Chondrocyte (in vitro differentiated cells): Measurements from ENCODE around the gene DAAM2. TPM values are rescaled to one million over a fixed set of nuclear protein-coding genes. Genes with fewer than 3 reads are reported as not detected.

Source experiments
- DNase-seq: peaks from one replicate; pipeline ENCODE4 v3.0.0; 2021; ENCODE audit warnings: mixed read lengths, low spot score
- H3K27ac Mint-ChIP-seq: one replicate; pipeline ENCODE4 v1.8.0; 2021; ENCODE audit warnings: mild to moderate bottlenecking, moderate library complexity, mixed read lengths; ENCODE audit not compliant: unreplicated experiment
- H3K27me3 Mint-ChIP-seq: 2 replicates; pipeline ENCODE4 v1.8.0; 2021; ENCODE audit warnings: low read depth, mixed read lengths
- H3K36me3 Mint-ChIP-seq: 2 replicates; pipeline ENCODE4 v1.8.0; 2021; ENCODE audit warnings: low read depth, mixed read lengths
- H3K4me1 Mint-ChIP-seq: 2 replicates; pipeline ENCODE4 v1.8.0; 2021; ENCODE audit warnings: low read depth, mild to moderate bottlenecking, mixed read lengths
- H3K4me3 Mint-ChIP-seq: one replicate; pipeline ENCODE4 v1.8.0; 2021; ENCODE audit warnings: mild to moderate bottlenecking, moderate library complexity, mixed read lengths; ENCODE audit not compliant: unreplicated experiment
- H3K9me3 Mint-ChIP-seq: 2 replicates; pipeline ENCODE4 v1.8.0; 2021; ENCODE audit warnings: low read depth, mixed read lengths
- total RNA-seq: library from RNA; stranded (reverse); gene quantifications from 3 replicates; pipeline ENCODE4 v1.2.1, GENCODE V29; 2021
- TF ChIP-seq, protein P1 (sequence below): fragments of 200-600 bp; sonication (generic); IDR thresholded peaks from 2 replicates; pipeline ENCODE4 v1.5.0; 2021; ENCODE audit warnings: antibody characterized with exemption, mild to moderate bottlenecking, moderate library complexity

The DAAM2 gene
- total RNA-seq, 1 donor from 2014 or later, result 142 TPM

DNA sequence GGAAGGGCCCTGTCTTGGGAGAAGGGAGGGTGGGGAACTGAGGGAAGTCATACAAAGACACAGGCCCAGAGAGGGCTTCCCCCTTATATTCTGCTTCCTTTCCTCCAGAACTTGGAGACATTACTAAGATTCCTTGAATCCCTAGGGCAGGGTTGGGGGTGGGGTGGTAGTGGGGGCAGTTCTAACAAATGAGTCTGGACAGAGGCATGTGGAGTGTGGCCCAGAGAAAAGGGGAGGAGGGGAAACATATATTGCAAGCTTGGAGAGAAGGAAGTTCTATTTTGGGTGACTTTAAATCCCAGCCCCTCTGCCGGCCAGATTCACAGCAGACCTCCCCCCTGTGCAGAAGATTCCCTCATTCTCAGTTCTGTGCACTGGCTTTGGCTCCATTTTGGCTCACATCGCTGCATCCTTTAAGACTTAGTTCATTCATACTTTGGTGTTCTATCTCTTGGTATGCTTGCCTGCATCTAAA lies 43.7 kb downstream of the DAAM2 start:
- no peaks in the 10 kb centered on the region for H3K27me3 Mint-ChIP-seq
- no peak overlapping the region for H3K4me3 Mint-ChIP-seq
- no peak for DNase-seq
- TF ChIP-seq, protein P1, sequence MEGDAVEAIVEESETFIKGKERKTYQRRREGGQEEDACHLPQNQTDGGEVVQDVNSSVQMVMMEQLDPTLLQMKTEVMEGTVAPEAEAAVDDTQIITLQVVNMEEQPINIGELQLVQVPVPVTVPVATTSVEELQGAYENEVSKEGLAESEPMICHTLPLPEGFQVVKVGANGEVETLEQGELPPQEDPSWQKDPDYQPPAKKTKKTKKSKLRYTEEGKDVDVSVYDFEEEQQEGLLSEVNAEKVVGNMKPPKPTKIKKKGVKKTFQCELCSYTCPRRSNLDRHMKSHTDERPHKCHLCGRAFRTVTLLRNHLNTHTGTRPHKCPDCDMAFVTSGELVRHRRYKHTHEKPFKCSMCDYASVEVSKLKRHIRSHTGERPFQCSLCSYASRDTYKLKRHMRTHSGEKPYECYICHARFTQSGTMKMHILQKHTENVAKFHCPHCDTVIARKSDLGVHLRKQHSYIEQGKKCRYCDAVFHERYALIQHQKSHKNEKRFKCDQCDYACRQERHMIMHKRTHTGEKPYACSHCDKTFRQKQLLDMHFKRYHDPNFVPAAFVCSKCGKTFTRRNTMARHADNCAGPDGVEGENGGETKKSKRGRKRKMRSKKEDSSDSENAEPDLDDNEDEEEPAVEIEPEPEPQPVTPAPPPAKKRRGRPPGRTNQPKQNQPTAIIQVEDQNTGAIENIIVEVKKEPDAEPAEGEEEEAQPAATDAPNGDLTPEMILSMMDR, result no peak
- H3K36me3 Mint-ChIP-seq, result peaks cover 13% of the 10 kb centered on the region
- H3K9me3 Mint-ChIP-seq, result no peaks in the 10 kb centered on the region
- H3K4me1 Mint-ChIP-seq, result peaks cover 79% of the 10 kb centered on the region
- peak overlapping the region; percentile 70 for H3K27ac Mint-ChIP-seq

DNA sequence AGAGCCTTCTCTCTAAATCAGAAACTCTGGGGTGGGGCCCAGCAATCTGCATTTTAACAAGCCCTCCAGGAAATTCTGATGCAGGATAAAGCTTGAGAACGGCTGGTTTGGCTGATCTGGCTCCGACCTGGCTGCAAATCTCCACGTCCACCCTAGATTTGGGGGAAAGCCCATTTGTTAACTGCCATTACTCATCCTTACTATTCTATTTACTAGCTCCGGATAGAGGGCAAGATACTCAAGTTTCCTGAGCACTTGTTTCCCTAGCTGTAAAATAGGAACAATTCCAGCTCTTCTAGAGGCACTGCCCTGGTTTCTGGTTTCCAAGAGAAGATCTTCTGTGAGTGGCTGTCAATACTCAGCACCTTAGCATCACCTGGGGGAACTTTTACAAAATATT lies 44.4 kb downstream of the DAAM2 start:
- peak overlapping the region; percentile 69 for H3K27ac Mint-ChIP-seq

DNA sequence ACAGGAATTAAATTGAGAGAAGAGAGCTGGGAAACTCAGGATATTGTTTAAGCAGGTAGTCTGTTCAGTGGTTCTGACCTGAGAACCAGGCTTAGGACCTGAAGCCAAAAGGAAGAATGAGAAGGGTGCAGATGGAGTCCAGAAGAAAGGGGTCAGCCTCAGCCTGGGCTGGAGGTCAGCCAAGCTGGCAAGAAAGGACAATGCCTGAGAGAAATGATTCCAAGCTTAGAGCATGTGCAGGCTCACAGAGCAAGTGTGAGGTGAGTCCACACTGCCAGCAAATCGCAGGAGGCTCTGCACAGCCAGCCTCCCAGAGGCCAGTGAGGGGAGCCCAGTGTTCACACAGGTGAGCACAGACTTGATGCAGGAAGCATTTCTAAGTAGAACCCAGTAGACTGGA lies 47.3 kb downstream of the DAAM2 start:
- H3K36me3 Mint-ChIP-seq, result peaks cover 13% of the 10 kb centered on the region
- H3K4me3 Mint-ChIP-seq, result no peak overlapping the region
- TF ChIP-seq, protein P1, result no peak
- DNase-seq, result no peak
- peak overlapping the region; percentile 42 for H3K27ac Mint-ChIP-seq
- no peaks in the 10 kb centered on the region for H3K27me3 Mint-ChIP-seq
- no peaks in the 10 kb centered on the region for H3K9me3 Mint-ChIP-seq
- H3K4me1 Mint-ChIP-seq, result peaks cover 76% of the 10 kb centered on the region

More for the DNA sequence above, 44.4 kb downstream of the DAAM2 start:
- TF ChIP-seq, protein P1, result no peak
- H3K4me1 Mint-ChIP-seq, result peaks cover 79% of the 10 kb centered on the region
- H3K4me3 Mint-ChIP-seq, result no peak overlapping the region
- DNase-seq, result no peak
- H3K36me3 Mint-ChIP-seq, result peaks cover 13% of the 10 kb centered on the region
- H3K9me3 Mint-ChIP-seq, result no peaks in the 10 kb centered on the region
- H3K27me3 Mint-ChIP-seq, result no peaks in the 10 kb centered on the region

DNA sequence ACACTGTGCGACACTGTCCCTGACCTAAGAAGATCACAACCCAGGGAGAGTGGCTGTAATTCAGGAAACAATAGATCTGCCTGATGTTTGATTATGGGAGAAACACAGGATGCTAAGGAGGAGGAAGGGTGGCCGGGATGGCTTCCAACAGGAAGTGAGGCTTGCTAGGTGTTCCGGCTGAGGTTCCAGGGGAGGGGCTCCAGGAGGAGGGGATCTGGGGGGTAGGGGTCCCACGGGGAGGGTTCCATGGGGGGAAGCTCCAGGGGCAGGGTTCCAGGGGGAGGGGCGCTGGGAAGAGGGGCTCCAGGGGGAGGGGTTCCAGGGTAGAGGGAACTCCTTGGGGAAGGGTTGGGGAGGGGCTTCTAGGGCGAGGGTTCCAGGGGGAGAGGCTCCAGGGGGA lies 48.6 kb downstream of the DAAM2 start:
- Mint-ChIP-seq H3K27me3 (no peaks in the 10 kb centered on the region), H3K4me3 (no peak overlapping the region), H3K4me1 (peaks cover 62% of the 10 kb centered on the region), H3K9me3 (no peaks in the 10 kb centered on the region), H3K36me3 (peaks cover 13% of the 10 kb centered on the region), H3K27ac (peak overlapping the region; percentile 80)
- TF ChIP-seq, protein P1, result no peak
- no peak for DNase-seq

DNA sequence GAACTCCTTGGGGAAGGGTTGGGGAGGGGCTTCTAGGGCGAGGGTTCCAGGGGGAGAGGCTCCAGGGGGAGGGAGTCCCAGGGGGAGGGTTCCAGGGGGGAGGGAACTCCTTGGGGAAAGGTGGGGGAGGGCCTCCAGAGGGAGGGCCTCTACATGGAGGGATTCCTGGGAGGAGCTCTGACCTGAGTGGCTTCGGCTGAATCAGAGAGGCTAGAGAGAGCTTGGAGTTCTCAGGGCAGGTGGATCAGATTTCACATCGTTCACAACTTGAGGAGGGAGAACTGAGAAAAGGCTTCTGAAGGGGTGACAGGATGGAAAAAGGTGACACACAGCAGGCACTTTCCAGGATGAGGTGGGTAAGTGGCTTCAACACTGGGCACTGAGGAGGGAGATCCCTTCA lies 49.1 kb downstream of the DAAM2 start:
- Mint-ChIP-seq H3K36me3 (peaks cover 13% of the 10 kb centered on the region), H3K9me3 (no peaks in the 10 kb centered on the region), H3K4me1 (peaks cover 57% of the 10 kb centered on the region), H3K4me3 (no peak overlapping the region), H3K27ac (peak overlapping the region; percentile 82), H3K27me3 (no peaks in the 10 kb centered on the region)
- no peak for DNase-seq
- TF ChIP-seq, protein P1, result no peak
